ENCODE results near the gene TMEM131L.

Gene TMEM131L

GRCh38 chr4:153646978-153647377, 180.8 kb downstream of the TMEM131L start:
- TF ChIP-seq CTCF (IDR thresholded peaks at IDR 0.05; ENCODE audit: low read depth, low read length), result no peak

GRCh38 chr4:153647975-153648374, 181.8 kb downstream of the TMEM131L start:
- no peak for TF ChIP-seq CTCF (IDR thresholded peaks at IDR 0.05; ENCODE audit: low read depth, low read length)
- no peak overlapping the region for H3K4me3 ChIP-seq (ENCODE audit: low read depth, low read length)

More at GRCh38 chr4:153646978-153647377, 180.8 kb downstream of the TMEM131L start:
- no peak overlapping the region for H3K4me3 ChIP-seq (ENCODE audit: low read depth, low read length)

- no peak overlapping the region for H3K4me3 ChIP-seq (ENCODE audit: low read depth, low read length)
- TF ChIP-seq CTCF (IDR thresholded peaks at IDR 0.05; ENCODE audit: low read depth, low read length), result 0 out of 2 replicates have a peak, but pooled peaks have one; percentile 13
Measured at GRCh38 chr4:153649572-153649991, 183.4 kb downstream of the TMEM131L start.

GRCh38 chr4:153651116-153651515, 185.0 kb downstream of the TMEM131L start:
- H3K4me3 ChIP-seq (ENCODE audit: low read depth, low read length), result no peak overlapping the region
- no peak for TF ChIP-seq CTCF (IDR thresholded peaks at IDR 0.05; ENCODE audit: low read depth, low read length)

GRCh38 chr4:153651587-153651986, 185.4 kb downstream of the TMEM131L start:
- no peak overlapping the region for H3K4me3 ChIP-seq (ENCODE audit: low read depth, low read length)
- TF ChIP-seq CTCF (IDR thresholded peaks at IDR 0.05; ENCODE audit: low read depth, low read length), result no peak

- H3K4me3 ChIP-seq (ENCODE audit: low read depth, low read length), result no peak overlapping the region
- no peak for TF ChIP-seq CTCF (IDR thresholded peaks at IDR 0.05; ENCODE audit: low read depth, low read length)
Measured at GRCh38 chr4:153652051-153652784, 186.1 kb downstream of the TMEM131L start.

- H3K4me3 ChIP-seq (ENCODE audit: low read depth, low read length), result no peak overlapping the region
- TF ChIP-seq CTCF (IDR thresholded peaks at IDR 0.05; ENCODE audit: low read depth, low read length), result no peak
Measured at GRCh38 chr4:153655002-153655541, 188.9 kb downstream of the TMEM131L start.
